ENCODE results near the gene KIAA0825.

KIAA0825 gene, protein sequence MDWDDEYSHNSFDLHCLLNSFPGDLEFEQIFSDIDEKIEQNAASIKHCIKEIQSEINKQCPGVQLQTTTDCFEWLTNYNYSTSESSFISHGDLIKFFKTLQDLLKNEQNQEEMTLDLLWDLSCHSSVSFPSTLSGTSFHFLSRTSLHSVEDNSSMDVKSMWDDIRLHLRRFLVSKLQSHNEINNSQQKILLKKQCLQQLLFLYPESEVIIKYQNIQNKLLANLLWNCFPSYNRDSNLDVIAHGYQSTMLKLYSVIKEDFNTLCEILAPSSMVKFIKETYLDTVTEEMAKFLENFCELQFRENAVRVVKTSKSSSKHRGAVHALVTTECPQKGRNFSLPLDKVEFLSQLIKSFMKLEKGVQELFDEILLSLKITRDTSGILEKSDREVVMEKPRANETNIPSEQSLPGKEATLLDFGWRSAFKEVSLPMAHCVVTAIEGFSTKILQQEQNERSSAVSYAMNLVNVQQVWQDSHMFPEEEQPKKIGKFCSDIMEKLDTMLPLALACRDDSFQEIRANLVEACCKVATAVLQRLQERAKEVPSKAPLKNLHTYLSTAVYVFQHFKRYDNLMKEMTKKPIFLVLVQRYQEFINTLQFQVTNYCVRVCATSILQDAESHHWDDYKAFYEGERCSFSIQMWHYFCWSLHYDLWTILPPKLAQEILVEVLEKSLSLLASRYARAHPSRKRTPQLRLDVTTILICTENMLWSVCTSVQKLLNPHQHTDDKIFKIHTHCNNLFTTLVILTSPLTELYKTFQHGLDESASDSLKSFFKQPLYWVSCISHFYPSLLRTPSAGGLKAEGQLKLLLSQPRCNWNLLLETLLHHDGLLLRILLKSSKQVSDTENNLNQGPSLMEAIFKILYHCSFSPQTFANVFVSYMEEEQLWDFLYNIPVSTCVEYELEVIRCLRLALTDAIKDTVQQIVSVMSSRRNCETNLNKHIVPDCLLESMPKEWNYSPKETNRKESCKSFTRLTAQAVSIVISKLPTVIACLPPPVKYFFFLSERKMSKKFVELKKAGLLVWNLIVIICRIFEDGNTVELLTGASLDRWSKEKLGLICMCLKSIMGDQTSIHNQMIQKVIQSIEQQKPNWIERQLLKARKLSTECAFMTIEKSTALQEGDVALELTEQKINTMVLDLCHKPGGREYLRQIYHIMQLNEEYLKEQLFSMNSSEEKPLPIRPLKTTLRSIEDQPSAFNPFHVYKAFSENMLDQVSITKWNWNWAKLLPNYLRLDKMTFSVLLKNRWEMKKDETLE (N-terminal part only)

DNA sequence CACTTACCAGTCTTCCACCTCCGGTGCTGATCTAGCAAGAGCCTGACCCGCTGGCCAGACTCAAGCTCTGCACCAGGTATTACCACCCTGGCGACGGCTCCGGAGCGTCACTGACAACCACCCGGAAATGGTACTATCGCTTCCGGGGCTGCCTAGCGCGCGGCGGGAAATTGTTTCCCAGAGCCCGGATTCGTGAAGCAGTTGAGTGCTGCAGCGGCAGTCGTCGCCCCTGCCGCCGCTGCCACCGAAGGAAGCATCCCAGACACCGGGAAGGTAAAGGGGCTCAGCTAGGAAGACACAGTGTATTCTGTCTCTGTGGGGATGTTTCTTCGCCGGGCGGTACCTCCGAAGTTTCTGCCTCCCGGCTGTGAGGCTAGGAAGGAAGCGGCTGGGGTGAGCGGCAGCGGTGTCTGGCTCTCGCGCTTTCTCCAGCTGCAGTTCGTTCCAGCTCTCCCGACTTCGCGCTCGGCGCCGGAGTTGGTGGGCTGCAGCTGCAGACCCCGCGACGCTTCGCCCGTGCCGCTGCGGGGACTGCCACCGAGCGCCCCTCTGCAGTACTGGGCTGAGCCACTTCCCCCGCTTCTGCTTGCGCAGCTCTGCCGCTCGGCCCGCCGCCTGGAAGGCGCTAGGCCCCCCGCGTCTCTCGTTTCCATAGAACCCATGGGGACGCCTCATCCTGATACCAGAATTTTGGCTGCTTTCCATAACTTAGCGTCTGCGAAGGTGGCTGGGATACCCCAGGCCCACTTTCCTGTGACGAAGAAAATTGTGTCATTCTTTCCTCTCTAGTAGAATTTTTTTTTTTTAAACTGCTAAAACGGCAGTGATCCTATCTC lies at the start of gene KIAA0825, which contains the start of gene SLF1:
KIAA0825 (minus strand) TSS at position 112 of the 836 bp plus-strand sequence. CDS start 81,478 bp downstream, outside the sequence.
SLF1 (plus strand) TSS at position 177 of the 836 bp plus-strand sequence. CDS start 10,142 bp downstream, outside the sequence.
- peak; percentile 95 for DNase-seq

DNA sequence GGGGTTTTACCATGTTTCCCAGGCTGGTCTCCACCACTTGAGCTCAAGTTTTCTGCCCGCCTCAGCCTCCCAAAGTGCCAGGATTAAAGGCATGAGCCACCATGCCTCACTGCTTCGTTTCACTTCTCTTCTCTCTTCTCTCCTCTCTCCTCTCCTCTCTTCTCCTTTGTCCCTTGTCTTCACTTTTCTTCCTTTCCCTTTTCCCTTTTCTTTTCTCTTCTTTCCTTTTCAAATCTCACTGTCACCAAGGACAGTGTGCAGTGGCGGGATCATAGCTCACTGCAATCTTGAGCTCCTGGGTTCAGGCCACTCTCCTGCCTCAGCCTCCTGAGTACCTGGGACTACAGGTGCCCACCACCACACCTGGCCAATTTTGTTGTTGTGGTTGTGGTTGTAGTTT lies 49.5 kb upstream of the KIAA0825 start:
- DNase-seq = no peak

DNA sequence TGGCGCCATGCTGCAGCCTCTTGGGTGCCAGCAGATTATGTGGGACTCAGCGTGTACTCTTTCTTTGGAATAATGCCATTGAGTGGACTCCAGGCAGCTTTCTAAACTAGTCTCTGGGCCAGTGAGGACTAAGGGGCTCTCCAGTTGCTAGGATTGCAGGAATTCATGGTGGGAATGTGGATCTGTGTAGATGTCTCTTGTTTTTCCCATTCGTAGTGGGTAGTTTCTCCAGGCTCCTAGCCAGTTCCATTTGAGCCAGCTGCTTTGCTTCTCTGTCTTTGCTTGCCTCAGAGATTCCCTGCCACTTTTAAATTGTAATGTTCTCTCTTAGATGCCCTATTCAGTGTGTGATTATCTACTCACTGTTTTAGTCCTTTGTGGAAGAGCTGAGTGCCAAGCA lies 42.7 kb upstream of the KIAA0825 start:
- DNase-seq = no peak

DNA sequence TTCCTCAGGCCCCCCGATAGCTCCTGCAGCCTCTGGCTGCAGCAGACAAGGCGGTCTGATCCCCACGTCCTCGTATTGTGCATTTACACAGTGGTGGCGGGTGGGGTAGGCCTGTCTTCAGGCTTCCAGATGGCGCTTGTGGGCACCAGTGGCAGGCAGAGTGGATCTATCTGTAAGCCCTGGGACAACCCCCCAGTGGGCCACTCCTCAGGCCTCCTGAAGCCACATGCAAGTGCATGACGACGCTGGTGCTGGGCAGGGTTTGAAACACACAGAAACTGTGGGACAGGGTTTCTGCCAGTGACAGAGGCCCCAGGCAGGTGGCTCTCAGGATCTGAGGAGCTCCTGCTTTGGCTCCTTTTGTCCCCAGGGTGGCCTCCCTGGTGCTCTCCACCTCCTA lies 42.1 kb upstream of the KIAA0825 start:
- DNase-seq = no peak

DNA sequence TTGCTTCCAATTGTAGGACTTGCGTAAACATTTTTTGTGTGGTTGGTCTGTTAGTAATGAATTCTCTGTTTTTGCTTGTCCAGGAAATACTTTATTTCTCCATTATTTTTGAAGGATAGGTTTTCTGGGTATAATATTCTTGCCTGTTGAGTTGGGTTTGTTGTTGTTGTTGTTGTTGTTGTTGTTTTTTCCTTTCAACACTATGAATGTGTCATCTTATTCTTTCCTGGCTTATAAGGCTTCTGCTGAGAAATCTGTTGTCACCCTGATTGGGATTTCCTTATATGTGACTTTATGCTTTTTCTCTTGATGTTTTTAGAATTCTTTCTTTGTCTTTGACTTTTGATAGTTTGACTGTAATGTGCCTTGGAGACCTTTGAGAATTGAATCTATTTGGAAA lies 39.9 kb upstream of the KIAA0825 start:
- DNase-seq = no peak

DNA sequence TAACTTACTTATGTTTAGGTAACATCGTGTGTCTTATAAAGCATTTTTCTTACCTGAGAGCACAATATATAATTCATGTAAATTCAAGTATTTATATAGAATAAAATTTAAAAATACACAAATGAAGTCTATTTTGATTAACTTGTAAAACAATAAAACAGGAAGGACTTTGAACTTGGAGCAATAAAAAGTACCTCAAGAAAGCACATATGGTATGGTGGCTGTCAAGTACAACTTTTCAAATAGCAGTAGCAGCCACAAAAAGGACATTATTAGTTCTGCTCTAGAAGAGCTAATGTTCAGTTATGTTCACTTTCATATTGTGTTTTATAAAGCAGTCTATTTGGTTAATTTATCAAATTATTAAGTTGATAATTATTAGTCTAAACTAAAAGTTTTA lies 31.5 kb upstream of the KIAA0825 start:
- no peak for DNase-seq

DNA sequence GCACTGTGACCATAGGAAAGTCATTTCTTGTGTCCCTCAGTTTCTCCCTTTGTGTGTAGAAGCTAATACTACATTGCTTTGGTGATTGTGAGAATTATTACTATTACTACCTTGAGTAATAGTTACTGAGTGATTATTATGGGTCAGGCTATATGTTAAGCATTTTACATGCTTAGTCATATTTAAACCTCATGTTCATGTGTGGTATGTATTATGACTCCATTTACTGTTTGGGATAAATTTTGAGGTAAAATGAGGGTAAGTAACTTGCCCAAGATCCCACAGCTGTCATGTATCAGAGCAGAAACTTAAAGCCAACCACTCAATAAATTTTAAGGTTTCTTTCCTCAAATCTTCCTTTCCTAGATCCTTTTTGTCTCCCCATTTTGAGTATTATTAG lies 28.4 kb upstream of the KIAA0825 start:
- DNase-seq = no peak

DNA sequence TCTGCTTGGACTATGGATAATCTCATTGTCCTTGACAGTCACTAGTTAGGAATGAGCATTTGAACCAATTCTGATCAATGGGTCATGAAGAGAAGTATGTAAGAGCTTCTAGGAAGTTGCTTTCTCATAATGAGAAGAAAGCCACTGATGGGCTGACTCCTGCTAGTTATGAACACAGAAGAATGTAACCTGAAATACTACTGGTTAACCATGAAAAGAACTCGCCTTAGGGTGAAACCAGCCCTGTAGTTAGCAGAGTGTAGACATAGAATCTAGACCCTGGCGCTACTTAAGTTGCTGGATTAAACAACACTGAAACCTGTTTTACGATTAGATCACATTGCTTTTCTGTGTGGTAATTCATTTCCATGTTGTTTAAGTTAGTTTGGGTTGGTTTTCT lies 26.6 kb upstream of the KIAA0825 start:
- DNase-seq = no peak

DNA sequence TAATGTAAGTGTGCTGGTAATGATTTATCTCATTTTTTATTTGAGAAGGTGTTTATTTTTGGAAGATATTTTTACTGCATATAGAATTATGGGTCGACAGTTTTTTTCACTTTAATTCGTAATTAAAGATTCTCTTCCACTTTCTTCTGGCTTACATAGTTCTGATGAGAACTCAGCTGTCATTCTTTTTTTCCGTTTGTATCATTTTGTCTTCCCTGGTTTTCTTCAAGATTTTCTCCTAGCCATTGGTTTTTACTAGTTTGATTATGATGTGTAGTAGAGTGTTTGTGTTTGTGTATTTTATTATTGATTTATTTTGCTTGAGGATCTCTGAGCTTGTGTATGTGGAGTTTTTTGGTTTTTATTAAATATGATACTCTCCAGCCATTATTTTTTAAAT lies 21.8 kb upstream of the KIAA0825 start:
- no peak for DNase-seq

DNA sequence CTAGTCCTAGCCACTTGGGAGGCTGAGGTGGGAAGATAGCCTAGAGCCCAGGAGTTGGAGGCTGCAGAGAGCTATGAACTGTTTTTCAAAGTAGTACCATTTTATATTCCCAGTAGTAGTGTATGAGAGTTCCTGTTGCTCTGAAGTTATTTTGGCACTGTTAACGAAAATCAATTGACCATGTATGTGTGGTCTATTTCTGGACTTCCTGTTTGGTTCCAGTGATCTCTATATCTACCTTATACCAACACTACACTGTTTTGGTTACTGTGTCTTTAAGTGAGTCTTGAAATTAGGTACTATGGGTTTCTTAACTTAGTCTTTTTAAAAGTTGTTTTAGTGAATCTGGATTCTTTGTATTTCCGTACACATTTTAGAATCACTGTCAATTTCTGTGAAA lies 13.6 kb upstream of the KIAA0825 start:
- DNase-seq = no peak

DNA sequence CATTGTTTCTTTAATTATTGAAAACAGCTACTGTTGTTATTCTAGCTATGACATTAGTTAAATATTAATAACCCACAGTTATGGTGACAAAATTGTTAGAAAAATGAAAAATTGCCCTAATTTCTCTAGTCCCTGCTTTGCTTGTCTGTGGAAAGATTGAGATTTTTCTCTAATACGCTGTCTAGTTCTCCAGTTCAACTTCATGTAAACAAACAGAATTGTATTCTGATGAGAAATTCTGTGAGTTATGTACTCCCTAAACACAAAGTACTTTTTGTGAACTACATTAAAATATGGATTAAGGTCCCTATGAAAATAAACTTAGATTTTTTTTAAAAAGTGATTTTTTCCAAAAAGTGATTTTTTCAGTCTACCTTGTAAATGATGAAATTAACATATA lies 8.8 kb upstream of the KIAA0825 start:
- no peak for DNase-seq

DNA sequence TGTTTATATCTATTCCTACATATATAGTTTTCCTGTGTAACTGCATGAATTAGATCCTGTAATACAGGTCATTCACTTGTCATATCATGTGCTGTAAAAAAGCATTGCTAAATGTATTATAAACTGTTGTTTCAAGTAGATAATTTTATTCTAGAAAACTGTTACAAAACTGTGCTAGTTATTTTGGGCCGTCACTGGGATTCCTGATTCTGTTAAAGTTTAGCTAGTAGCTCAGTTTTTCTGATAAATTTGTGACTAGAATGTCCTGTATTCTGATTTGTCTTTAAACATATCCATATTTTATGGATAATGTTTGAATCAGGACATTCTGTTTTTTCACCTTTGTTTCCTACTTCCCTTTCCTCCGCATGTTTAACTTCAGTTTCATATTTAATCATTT lies 5.5 kb upstream of the KIAA0825 start:
- no peak for DNase-seq

DNA sequence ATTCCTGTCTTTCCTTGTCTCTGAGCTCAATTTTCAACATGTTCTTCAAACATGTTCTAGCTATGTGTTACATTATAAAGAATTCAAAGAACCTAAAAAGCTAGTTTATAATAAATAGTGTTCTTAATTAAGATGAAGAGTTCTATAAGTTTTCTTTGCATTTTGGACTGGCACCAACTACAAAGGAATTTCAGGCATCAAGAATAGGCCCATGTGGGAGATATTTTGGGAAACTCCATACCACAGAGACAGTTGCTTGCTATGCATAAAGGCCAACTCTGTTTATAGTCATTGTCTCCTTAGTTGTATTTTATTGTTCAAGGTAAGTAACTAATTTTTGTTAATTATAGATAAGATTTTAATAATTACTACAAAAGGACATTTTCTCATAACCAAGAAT lies 4.6 kb upstream of the KIAA0825 start:
- DNase-seq = no peak

DNA sequence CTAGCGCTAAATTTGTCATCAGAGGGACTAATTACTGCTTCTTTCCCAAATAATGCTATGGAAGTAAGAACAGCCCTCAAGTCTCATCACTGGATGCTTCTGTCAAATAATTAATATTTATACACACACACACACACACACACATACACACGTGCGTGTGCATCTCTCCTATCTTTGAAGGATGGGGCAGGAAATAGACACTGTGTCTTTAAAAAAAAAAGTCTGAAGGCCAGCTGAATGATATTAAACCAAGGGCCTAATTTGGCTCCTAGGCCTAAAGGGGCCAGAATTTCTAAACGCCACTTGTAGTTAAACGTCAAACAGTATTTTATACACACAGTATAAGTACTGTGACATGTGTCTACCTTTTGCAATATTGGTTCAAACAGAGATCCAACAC lies 3.4 kb upstream of the KIAA0825 start:
- no peak for DNase-seq

DNA sequence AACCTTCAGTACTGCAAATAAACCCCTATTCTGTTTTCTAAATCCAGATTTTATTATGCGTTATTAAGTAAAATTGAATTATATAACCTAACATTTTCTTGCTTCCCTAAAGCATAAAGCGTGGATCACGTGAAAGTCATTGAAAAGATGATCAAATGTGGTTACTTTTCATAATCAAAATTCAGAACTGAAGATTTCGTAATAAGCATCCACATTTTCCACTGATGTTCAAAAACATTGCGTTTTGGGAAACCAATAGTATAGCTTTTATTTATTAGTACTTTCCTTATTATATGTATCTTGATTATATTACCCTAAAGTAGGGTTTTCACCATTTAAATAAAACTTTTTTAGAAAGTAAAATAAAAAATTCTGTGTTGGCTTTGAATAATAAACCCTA lies 1.9 kb upstream of the KIAA0825 start:
- DNase-seq = no peak

DNA sequence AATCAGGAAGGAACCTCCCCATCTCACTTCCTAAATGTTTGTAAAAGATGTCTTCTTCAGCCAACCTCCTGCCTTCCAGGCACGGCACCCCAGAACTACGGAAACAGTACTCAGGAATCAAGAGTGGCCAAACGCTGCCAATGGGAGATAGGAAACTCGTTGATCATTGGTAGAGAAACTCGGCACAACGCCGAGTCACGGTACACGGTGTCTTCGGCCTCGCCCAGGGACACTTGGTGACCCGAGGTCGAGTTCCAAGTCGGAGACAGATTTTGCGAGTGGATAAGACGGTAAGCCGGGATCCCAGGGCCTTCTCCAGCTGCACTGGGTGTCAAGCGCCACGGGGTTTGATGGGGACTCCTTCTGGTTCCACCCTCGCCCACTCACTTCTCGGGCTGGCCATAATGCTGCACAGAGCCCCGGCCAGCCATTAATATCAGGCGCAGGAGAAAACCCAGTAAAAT lies 343 bp downstream of the KIAA0825 start:
- DNase-seq = no peak

DNA sequence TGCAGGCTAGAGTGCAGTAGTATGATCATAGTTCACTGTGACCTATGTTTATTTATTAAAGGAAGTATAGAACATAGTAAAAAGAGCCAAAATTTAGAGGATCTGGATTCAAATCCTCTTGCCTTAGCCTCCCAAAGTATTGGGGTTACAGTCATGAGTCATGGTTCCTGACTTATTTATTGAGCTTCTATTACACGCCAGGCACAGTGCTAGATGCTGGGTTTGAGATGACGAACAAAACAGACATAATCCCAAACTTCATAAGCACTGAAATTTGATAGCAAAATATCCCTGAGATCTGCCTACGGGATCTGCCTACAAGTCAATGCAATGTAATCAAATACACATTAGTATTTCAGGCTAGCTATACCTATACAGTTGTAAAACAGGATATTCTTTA lies 2.5 kb downstream of the KIAA0825 start:
- DNase-seq = no peak

DNA sequence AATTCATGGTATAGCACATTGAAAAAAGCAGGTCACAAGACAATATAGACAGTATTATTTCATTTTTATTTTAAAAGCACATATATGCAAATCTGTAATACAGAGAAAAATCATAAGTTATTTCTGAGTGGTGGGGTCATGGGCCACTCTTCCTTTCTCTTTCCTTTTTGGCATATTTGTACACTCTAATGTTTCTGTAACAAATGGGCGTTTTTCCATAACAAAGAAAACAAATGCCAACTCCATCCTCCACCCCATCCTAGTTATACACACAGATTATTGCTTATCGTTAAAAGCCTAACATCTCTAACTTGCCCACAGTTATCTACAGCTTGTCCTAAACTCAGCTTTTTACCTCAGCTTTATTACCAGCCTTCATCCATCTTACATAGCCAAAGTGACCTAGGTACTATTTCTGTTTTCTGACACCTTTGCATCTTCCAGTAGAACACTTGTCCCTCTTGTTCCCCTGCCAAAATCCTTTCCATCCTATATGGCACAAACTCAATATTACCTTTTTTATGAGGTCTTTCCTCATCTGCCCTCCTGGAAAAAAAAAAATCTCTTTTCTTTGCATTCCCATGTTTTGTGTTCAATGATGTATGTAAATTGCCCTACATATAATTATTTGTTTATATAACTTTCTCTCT lies 4.1 kb downstream of the KIAA0825 start:
- no peak for DNase-seq

DNA sequence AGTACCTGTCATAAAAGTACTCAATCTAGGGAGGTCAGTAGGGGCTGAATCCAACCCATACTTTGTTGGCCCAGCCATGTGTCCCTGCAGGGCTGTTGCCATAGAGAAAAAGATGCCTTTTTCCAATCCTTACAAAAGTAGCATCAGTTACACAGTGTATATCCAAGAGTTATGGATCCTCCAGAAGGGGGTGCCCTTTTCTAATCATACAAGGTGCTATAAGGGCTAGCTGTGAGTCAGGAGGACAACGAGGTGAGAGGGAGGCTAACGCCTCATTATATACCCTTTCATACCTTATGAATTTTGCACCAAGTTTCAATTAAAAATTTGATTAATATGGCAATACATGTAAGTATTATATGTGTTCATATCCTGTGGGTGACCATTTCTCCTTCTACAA lies 4.8 kb downstream of the KIAA0825 start:
- DNase-seq = no peak

DNA sequence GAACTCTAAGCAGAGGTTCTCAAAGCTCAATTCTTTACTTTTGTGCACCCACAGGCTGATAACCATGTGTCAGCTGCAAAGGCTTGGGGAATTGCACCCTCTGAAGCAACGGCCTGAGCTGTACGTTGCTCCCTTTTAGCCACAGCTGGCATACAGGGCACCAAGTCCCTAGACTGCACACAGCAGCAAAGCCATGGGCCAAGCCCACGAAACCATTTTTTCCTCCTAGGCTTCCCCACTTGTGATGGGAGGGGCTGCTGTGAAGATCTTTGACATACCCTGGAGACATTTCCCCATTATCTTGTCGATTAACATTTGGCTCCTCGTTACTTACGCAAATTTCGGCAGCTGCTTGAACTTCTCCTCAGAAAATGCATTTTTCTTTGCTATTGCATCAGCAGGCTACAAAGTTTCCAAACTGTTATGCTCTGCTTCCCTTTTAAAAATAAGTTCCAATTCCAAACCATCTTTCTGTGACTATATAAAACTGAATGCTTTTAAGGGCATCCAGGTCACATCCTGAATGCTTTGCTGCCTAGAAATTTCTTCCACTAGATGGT lies 23.0 kb downstream of the KIAA0825 start:
- DNase-seq = no peak

All from right hindlimb (tissue), 1 donor.